CD8-positive, alpha-beta memory T cell (primary cell): Measurements from ENCODE around the gene CAMK2B. TPM values are rescaled to one million over a fixed set of nuclear protein-coding genes. Genes with fewer than 3 reads are reported as not detected.

Experiments used
- CTCF ChIA-PET: fragments of 350-600 bp; sonication (Branson Sonifier 250); formaldehyde crosslinking; loops from one replicate; lab custom pipeline; 2021; ENCODE audit warnings: antibody characterized with exemption; lab: Charles Lee
- POLR2A ChIA-PET: fragments of 350-600 bp; sonication (Branson Sonifier 250); formaldehyde crosslinking; loops from one replicate; lab custom pipeline; 2021; ENCODE audit warnings: antibody characterized with exemption; lab: Charles Lee
- DNase-seq, 5 donors: peaks; one replicate each; pipeline versions ENCODE4 v3.0.0 to v3.0.0-alpha.2; 2020 to 2022; ENCODE audit warnings: mixed read lengths in 1 of 5
- H3K27ac ChIP-seq: one replicate; pipeline ENCODE4 v1.7.0; 2013; ENCODE audit warnings: low read depth, mild to moderate bottlenecking, low read length, moderate library complexity
- H3K27me3 ChIP-seq: 2 replicates; pipeline ENCODE4 v1.7.0; 2013; ENCODE audit warnings: low read length, mild to moderate bottlenecking; ENCODE audit not compliant: insufficient read depth, poor library complexity, severe bottlenecking
- H3K36me3 ChIP-seq: 2 replicates; pipeline ENCODE4 v1.7.0; 2013; ENCODE audit warnings: mild to moderate bottlenecking, low read length, moderate library complexity; ENCODE audit not compliant: insufficient read depth
- H3K4me1 ChIP-seq: 2 replicates; pipeline ENCODE4 v1.7.0; 2013; ENCODE audit warnings: mild to moderate bottlenecking, low read length, moderate library complexity; ENCODE audit not compliant: insufficient read depth
- H3K4me3 ChIP-seq: 2 replicates; pipeline ENCODE4 v1.7.0; 2013; ENCODE audit warnings: mild to moderate bottlenecking, low read length
- H3K9me3 ChIP-seq: 2 replicates; pipeline ENCODE4 v1.7.0; 2013; ENCODE audit warnings: mild to moderate bottlenecking, low read length
- H3K27ac Mint-ChIP-seq, 8 donors: one replicate each; pipeline ENCODE4 v1.8.0; 2020 to 2021; ENCODE audit warnings: mixed read lengths in 8 of 8, mild to moderate bottlenecking in 6 of 8, inconsistent platforms in 3 of 8, moderate library complexity in 3 of 8
- H3K27me3 Mint-ChIP-seq, 2 donors: one replicate each; pipeline ENCODE4 v1.8.0; 2020 to 2021; ENCODE audit warnings: mixed read lengths in 2 of 2, mild to moderate bottlenecking in 1 of 2, moderate library complexity in 1 of 2
- H3K36me3 Mint-ChIP-seq, 3 donors: one replicate each; pipeline ENCODE4 v1.8.0; 2020 to 2021; ENCODE audit warnings: mixed read lengths in 3 of 3, inconsistent platforms in 1 of 3, mild to moderate bottlenecking in 1 of 3
- H3K4me1 Mint-ChIP-seq, 3 donors: one replicate each; pipeline ENCODE4 v1.8.0; 2020 to 2021; ENCODE audit warnings: mixed read lengths in 3 of 3, inconsistent platforms in 1 of 3, mild to moderate bottlenecking in 1 of 3
- H3K4me3 Mint-ChIP-seq, 7 donors: one replicate each; pipeline ENCODE4 v1.8.0; 2020 to 2021; ENCODE audit warnings: mixed read lengths in 7 of 7, mild to moderate bottlenecking in 6 of 7, moderate library complexity in 4 of 7, inconsistent platforms in 2 of 7
- H3K9me3 Mint-ChIP-seq, 5 donors: one replicate each; pipeline ENCODE4 v1.8.0; 2020 to 2022; ENCODE audit warnings: mixed read lengths in 5 of 5, mild to moderate bottlenecking in 3 of 5, moderate library complexity in 2 of 5, inconsistent platforms in 1 of 5
- polyA plus RNA-seq: library from polyadenylated mRNA; unstranded; fragments of 300-500 nt; fragmentation: Illumina TruSeq; gene quantifications from one replicate; pipeline ENCODE4 v1.2.3, GENCODE V29; 2021
- total RNA-seq, 2 experiments: library from RNA; stranded (reverse); gene quantifications; one replicate each; pipeline ENCODE4 v1.2.3, GENCODE V29; 2021

Gene CAMK2B
- total and polyA plus RNA-seq, 3 experiments from 2014 or later, result 0.42 to 0.90 TPM; not detected in 1

DNA sequence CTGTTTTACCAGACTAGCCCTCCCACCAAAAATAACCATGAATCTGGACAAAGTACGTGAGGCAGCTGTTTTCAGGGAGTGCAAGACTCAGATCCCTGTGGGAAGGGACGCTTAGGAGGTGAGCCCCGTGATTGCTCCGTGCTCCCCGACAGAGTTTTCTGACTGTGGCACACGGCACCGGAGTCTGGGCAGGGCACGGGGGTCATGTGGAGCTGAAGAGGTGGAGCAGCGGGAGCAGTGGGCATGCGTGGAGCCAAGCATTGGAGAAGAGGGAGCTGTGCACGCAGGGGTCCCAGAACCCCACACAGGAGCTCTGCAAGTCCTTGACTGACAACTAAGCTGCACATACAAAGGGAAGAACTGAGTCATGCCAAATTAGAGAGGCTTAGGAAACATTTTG, 11.1 kb upstream of the CAMK2B start:
- ChIA-PET CTCF (no interaction called here), POLR2A (no interaction called here)
- Mint-ChIP-seq H3K27me3 (peaks cover 13 to 17% of the 10 kb centered on the region in 2 donors), H3K27ac (no peak overlapping the region), H3K9me3 (peaks cover 7 to 18% (median 16%) of the 10 kb centered on the region in 5 donors), H3K4me3 (no peak overlapping the region), H3K36me3 (peaks cover 0 to 6% (median 0%) of the 10 kb centered on the region in 3 donors), H3K4me1 (no peaks in the 10 kb centered on the region)
- no peak overlapping the region for H3K4me3 ChIP-seq
- no peak for DNase-seq
- no peaks in the 10 kb centered on the region for H3K36me3 ChIP-seq
- H3K27me3 ChIP-seq, result no peaks in the 10 kb centered on the region
- no peaks in the 10 kb centered on the region for H3K9me3 ChIP-seq
- no peak overlapping the region for H3K27ac ChIP-seq
- H3K4me1 ChIP-seq, result no peaks in the 10 kb centered on the region

- Mint-ChIP-seq H3K27me3 (peaks cover 14 to 20% of the 10 kb centered on the region in 2 donors), H3K36me3 (peaks cover 0 to 6% (median 0%) of the 10 kb centered on the region in 3 donors), H3K9me3 (peaks cover 7 to 18% (median 16%) of the 10 kb centered on the region in 5 donors), H3K4me1 (no peaks in the 10 kb centered on the region), H3K27ac (no peak overlapping the region), H3K4me3 (no peak overlapping the region)
- Histone ChIP-seq H3K27me3 (no peaks in the 10 kb centered on the region), H3K36me3 (no peaks in the 10 kb centered on the region), H3K4me3 (no peak overlapping the region), H3K27ac (no peak overlapping the region), H3K9me3 (no peaks in the 10 kb centered on the region), H3K4me1 (no peaks in the 10 kb centered on the region)
- DNase-seq, result no peak
- CTCF ChIA-PET, result no interaction called here
- POLR2A ChIA-PET, result no interaction called here
Measured at GRCh38 chr7:44335184-44335583, 9.8 kb upstream of the CAMK2B start.

GRCh38 chr7:44334734-44335097, 9.3 kb upstream of the CAMK2B start:
- peaks cover 7 to 18% (median 16%) of the 10 kb centered on the region in 5 donors for H3K9me3 Mint-ChIP-seq
- ChIA-PET CTCF (no interaction called here), POLR2A (no interaction called here)
- Histone ChIP-seq H3K4me1 (no peaks in the 10 kb centered on the region), H3K27me3 (no peaks in the 10 kb centered on the region), H3K9me3 (no peaks in the 10 kb centered on the region), H3K27ac (no peak overlapping the region), H3K4me3 (no peak overlapping the region), H3K36me3 (no peaks in the 10 kb centered on the region)
- no peak overlapping the region for H3K27ac Mint-ChIP-seq
- H3K4me1 Mint-ChIP-seq, result no peaks in the 10 kb centered on the region
- no peak overlapping the region for H3K4me3 Mint-ChIP-seq
- H3K36me3 Mint-ChIP-seq, result peaks cover 0 to 6% (median 0%) of the 10 kb centered on the region in 3 donors
- H3K27me3 Mint-ChIP-seq, result peaks cover 13 to 22% of the 10 kb centered on the region in 2 donors
- no peak for DNase-seq

DNA sequence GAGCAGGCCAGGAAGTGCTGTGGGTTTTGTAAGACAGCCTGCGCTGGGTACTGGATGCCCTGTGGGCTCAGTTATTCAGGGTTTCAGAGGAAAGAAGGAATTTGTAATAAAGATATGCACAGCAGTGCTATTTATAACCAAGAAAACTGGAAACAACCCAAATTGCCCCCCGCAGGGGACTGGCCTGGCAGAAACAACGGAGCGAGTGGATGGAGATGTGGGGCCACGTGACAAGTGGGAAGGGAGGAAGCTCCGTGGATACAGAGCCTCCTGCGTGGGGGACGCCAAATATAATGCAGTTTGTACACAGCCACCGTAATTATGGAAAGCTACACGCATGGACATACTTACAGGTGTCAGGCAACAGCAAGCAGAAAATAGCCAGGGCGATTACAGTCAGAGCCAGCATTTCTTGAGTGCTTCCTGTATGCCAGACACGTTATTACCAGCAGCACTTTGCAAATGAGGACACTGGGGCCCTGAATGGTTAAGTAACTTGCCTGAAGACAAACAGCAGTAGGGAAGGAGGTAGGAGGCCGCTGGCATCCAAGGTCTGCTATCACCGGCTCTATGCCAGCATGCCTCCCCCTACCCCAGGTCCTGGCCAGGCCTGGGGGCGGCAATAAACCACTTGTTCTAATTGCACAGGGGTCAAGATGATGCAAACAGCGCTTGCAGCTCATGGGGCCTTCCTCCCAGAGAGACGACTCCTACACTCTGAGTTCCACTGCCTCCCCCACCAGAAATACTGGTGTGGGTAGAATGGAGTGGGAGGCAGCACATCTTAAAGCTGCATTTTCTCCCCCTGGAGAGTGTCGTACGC, 8.7 kb upstream of the CAMK2B start:
- Histone ChIP-seq H3K27me3 (no peaks in the 10 kb centered on the region), H3K4me3 (no peak overlapping the region), H3K36me3 (no peaks in the 10 kb centered on the region), H3K9me3 (no peaks in the 10 kb centered on the region), H3K4me1 (no peaks in the 10 kb centered on the region), H3K27ac (no peak overlapping the region)
- no peak for DNase-seq
- no peak overlapping the region for H3K27ac Mint-ChIP-seq
- no peak overlapping the region for H3K4me3 Mint-ChIP-seq
- peaks cover 0 to 6% (median 0%) of the 10 kb centered on the region in 3 donors for H3K36me3 Mint-ChIP-seq
- H3K4me1 Mint-ChIP-seq, result no peaks in the 10 kb centered on the region
- CTCF ChIA-PET, result no interaction called here
- POLR2A ChIA-PET, result no interaction called here
- peaks cover 7 to 18% (median 16%) of the 10 kb centered on the region in 5 donors for H3K9me3 Mint-ChIP-seq
- H3K27me3 Mint-ChIP-seq, result peaks cover 14 to 20% of the 10 kb centered on the region in 2 donors

DNA sequence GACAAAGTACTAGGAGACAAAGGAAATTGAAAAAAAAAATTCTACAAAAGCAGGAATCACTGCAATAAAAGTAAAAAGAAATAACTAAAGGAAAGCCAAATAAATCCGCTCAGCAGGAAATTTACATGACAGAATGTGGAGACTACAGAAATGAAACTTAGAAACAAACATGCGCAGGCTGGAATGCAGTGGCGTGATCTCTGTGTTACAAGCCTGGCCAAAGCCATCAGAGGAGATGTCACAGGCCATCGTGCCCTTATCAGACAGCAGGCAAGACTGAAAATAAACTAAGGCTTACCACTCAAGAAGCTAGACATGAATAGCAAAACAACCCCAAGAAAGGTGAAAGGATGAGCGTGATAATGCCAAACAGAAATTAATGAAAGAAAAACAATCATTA, 6.3 kb upstream of the CAMK2B start:
- CTCF ChIA-PET, result no interaction called here

GRCh38 chr7:44330331-44330730, 4.9 kb upstream of the CAMK2B start:
- no peak for DNase-seq
- H3K9me3 ChIP-seq, result no peaks in the 10 kb centered on the region
- H3K27me3 Mint-ChIP-seq, result peaks cover 23 to 30% of the 10 kb centered on the region in 2 donors
- no peak overlapping the region for H3K4me3 Mint-ChIP-seq
- H3K27ac ChIP-seq, result no peak overlapping the region
- no peaks in the 10 kb centered on the region for H3K4me1 ChIP-seq
- H3K27ac Mint-ChIP-seq, result no peak overlapping the region
- H3K27me3 ChIP-seq, result peaks cover 3% of the 10 kb centered on the region
- H3K4me3 ChIP-seq, result no peak overlapping the region
- peaks cover 0 to 5% (median 0%) of the 10 kb centered on the region in 5 donors for H3K9me3 Mint-ChIP-seq
- CTCF ChIA-PET, result no interaction called here
- no peaks in the 10 kb centered on the region for H3K36me3 ChIP-seq
- peaks cover 3 to 6% (median 5%) of the 10 kb centered on the region in 3 donors for H3K4me1 Mint-ChIP-seq
- H3K36me3 Mint-ChIP-seq, result peaks cover 0 to 3% (median 0%) of the 10 kb centered on the region in 3 donors
- POLR2A ChIA-PET, result no interaction called here

More for the DNA sequence above, 6.3 kb upstream of the CAMK2B start:
- Mint-ChIP-seq H3K36me3 (peaks cover 0 to 6% (median 0%) of the 10 kb centered on the region in 3 donors), H3K27ac (peak overlapping the region in 1 of 8 donors; percentile 61), H3K4me1 (no peaks in the 10 kb centered on the region), H3K9me3 (peaks cover 4 to 11% (median 7%) of the 10 kb centered on the region in 5 donors), H3K27me3 (peaks cover 19 to 26% of the 10 kb centered on the region in 2 donors), H3K4me3 (no peak overlapping the region)
- Histone ChIP-seq H3K9me3 (no peaks in the 10 kb centered on the region), H3K36me3 (no peaks in the 10 kb centered on the region), H3K27me3 (no peaks in the 10 kb centered on the region), H3K27ac (no peak overlapping the region), H3K4me3 (no peak overlapping the region), H3K4me1 (no peaks in the 10 kb centered on the region)
- DNase-seq, result no peak
- POLR2A ChIA-PET, result no interaction called here

- no peaks in the 10 kb centered on the region for H3K4me1 ChIP-seq
- no peak for DNase-seq
- no peak overlapping the region for H3K4me3 ChIP-seq
- H3K27me3 ChIP-seq, result peaks cover 3% of the 10 kb centered on the region
- H3K9me3 ChIP-seq, result no peaks in the 10 kb centered on the region
- H3K36me3 Mint-ChIP-seq, result peaks cover 0 to 3% (median 0%) of the 10 kb centered on the region in 3 donors
- H3K4me3 Mint-ChIP-seq, result no peak overlapping the region
- peaks cover 23 to 30% of the 10 kb centered on the region in 2 donors for H3K27me3 Mint-ChIP-seq
- no peak overlapping the region for H3K27ac ChIP-seq
- H3K9me3 Mint-ChIP-seq, result peaks cover 0 to 5% (median 0%) of the 10 kb centered on the region in 5 donors
- H3K36me3 ChIP-seq, result no peaks in the 10 kb centered on the region
- H3K27ac Mint-ChIP-seq, result no peak overlapping the region
- POLR2A ChIA-PET, result no interaction called here
- H3K4me1 Mint-ChIP-seq, result peaks cover 3 to 6% (median 5%) of the 10 kb centered on the region in 3 donors
- CTCF ChIA-PET, result no interaction called here
Measured at GRCh38 chr7:44329888-44330287, 4.5 kb upstream of the CAMK2B start.

DNA sequence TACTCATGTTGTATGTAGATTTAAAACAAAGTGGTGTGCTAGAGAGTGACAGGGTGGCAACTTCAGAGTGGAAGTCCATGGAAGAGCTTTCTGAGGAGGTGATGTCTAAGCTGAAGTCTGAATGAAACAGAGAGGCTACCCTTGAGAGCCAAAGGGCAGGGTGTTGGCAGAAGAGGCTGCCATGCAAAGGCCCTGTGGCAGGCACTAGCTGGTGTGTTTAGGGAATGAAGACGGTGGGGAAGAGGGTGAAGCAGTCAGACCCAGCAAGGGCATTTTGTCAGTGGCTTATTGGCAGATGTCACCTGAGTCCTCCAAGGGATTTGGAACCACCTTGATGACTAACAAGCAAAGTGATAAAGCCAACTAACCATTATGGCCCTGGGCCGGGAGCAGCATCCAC, 3.7 kb upstream of the CAMK2B start:
- no peaks in the 10 kb centered on the region for H3K9me3 ChIP-seq
- Mint-ChIP-seq H3K9me3 (peaks cover 0 to 5% (median 0%) of the 10 kb centered on the region in 5 donors), H3K4me1 (peaks cover 5 to 11% (median 6%) of the 10 kb centered on the region in 3 donors), H3K36me3 (peaks cover 0 to 3% (median 0%) of the 10 kb centered on the region in 3 donors), H3K27ac (no peak overlapping the region), H3K27me3 (peaks cover 28 to 33% of the 10 kb centered on the region in 2 donors), H3K4me3 (no peak overlapping the region)
- DNase-seq, result no peak
- no peak overlapping the region for H3K27ac ChIP-seq
- H3K36me3 ChIP-seq, result no peaks in the 10 kb centered on the region
- H3K4me1 ChIP-seq, result no peaks in the 10 kb centered on the region
- ChIA-PET CTCF (no interaction called here), POLR2A (no interaction called here)
- H3K27me3 ChIP-seq, result peaks cover 3% of the 10 kb centered on the region
- no peak overlapping the region for H3K4me3 ChIP-seq
